PC-9 (cell line): ENCODE measurements around the gene EID3. TPM values are rescaled to one million over a fixed set of nuclear protein-coding genes. Genes with fewer than 3 reads are reported as not detected.

Experiments used
- BruUV-seq: library from RNA; stranded (reverse); fragments of 400-500 nt; replicated peaks from 2 replicates; lab custom pipeline; 2021; lab: Mats Ljungman, UMichigan
- CTCF ChIA-PET: fragments of 300-600 bp; sonication (Branson Sonifier 250); formaldehyde crosslinking; loops from one replicate; lab custom pipeline; 2022; ENCODE audit warnings: antibody characterized with exemption; lab: Charles Lee
- POLR2A ChIA-PET: fragments of 300-600 bp; sonication (Branson Sonifier 250); formaldehyde crosslinking; loops from one replicate; lab custom pipeline; 2022; ENCODE audit warnings: antibody characterized with exemption; ENCODE audit not compliant: unreplicated experiment; lab: Charles Lee
- DNase-seq, 2 experiments: peaks; one replicate each; pipeline versions ENCODE4 v3.0.0 to v3.0.0-alpha.2; 2015 to 2022; ENCODE audit warnings: mixed read lengths in 1 of 2
- H2AFZ ChIP-seq: fragments of 200-600 bp; sonication (generic); 2 replicates; pipeline ENCODE4 v1.8.1; 2017; ENCODE audit warnings: antibody characterized with exemption
- H3F3A ChIP-seq: fragments of 200-600 bp; sonication (generic); 2 replicates; pipeline ENCODE4 v1.8.1; 2017; ENCODE audit warnings: antibody characterized with exemption, mild to moderate bottlenecking, low read depth; ENCODE audit not compliant: insufficient read depth
- H3K27ac ChIP-seq: fragments of 200-600 bp; sonication (generic); 2 replicates; pipeline ENCODE4 v1.6.1; 2016; ENCODE audit warnings: mixed run types
- H3K27me3 ChIP-seq: fragments of 200-600 bp; sonication (generic); 2 replicates; pipeline ENCODE4 v1.6.1; 2016; ENCODE audit warnings: low read depth, mixed run types; ENCODE audit not compliant: insufficient read depth
- H3K36me3 ChIP-seq: fragments of 200-600 bp; sonication (generic); 2 replicates; pipeline ENCODE4 v1.6.1; 2016; ENCODE audit warnings: low read depth, mixed run types
- H3K4me1 ChIP-seq: fragments of 200-600 bp; sonication (generic); replicated peaks from 2 replicates; pipeline ENCODE4 v1.6.1; 2016; ENCODE audit warnings: mixed run types; ENCODE audit not compliant: insufficient read depth
- H3K4me2 ChIP-seq: fragments of 200-600 bp; sonication (generic); 2 replicates; pipeline ENCODE4 v1.6.1; 2017; ENCODE audit warnings: mixed run types
- H3K4me3 ChIP-seq: fragments of 200-600 bp; sonication (generic); 2 replicates; pipeline ENCODE4 v1.6.1; 2016; ENCODE audit warnings: mixed run types
- H3K79me2 ChIP-seq: fragments of 200-600 bp; sonication (generic); 2 replicates; pipeline ENCODE4 v1.6.1; 2017; ENCODE audit warnings: low read depth, mixed run types
- H3K9me2 ChIP-seq: fragments of 200-600 bp; sonication (generic); 2 replicates; pipeline ENCODE4 v1.8.1; 2017; ENCODE audit warnings: mild to moderate bottlenecking; ENCODE audit not compliant: insufficient read depth
- H3K9me3 ChIP-seq: fragments of 200-600 bp; sonication (generic); 2 replicates; pipeline ENCODE4 v1.8.1; 2016; ENCODE audit warnings: low read depth; ENCODE audit not compliant: insufficient read depth
- H4K20me1 ChIP-seq: fragments of 200-600 bp; sonication (generic); 2 replicates; pipeline ENCODE4 v1.8.1; 2017; ENCODE audit not compliant: insufficient read depth
- EZH2 ChIP-seq: fragments of 200-600 bp; sonication (generic); IDR thresholded peaks from 2 replicates; pipeline ENCODE4 v1.8.0; 2017; ENCODE audit warnings: antibody characterized with exemption, low read depth
- intact Hi-C: fragments of 100-400 bp; cut with micrococcal nuclease; formaldehyde crosslinking; loops from one replicate; pipeline ENCODE4 v1.10.0; 2022; ENCODE audit not compliant: unreplicated experiment
- total RNA-seq: library from RNA; stranded (reverse); gene quantifications from 2 replicates; pipeline ENCODE4 v1.2.3, GENCODE V29; 2021
- TF ChIP-seq, protein P1 (sequence below): fragments of 200-600 bp; sonication (generic); conservative IDR thresholded peaks from 2 replicates; pipeline ENCODE4 v1.6.1; 2017; ENCODE audit warnings: mixed run types, antibody characterized with exemption, mild to moderate bottlenecking, moderate library complexity

EID3 gene
- total RNA-seq, 1 experiment from 2014 or later, result 42.4 TPM

DNA sequence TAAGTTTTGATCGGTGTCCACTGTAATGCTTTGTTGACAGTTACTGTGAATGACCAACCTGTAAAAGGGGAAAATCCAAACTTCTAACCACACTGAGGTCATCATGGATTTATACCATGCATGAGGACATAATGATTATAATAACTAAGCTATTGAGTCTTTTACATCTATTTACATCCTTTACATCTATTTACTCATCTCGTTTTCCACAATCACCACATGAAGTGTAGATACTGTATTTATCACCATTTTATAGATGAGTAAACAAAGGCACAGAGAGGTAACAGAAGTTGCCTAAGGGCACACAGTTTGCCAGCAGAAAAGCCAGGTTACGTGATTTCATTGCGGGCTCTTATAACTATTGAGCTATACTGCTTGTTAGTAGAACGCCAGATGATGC, 27.9 kb upstream of the EID3 start:
- TF ChIP-seq, protein P1, sequence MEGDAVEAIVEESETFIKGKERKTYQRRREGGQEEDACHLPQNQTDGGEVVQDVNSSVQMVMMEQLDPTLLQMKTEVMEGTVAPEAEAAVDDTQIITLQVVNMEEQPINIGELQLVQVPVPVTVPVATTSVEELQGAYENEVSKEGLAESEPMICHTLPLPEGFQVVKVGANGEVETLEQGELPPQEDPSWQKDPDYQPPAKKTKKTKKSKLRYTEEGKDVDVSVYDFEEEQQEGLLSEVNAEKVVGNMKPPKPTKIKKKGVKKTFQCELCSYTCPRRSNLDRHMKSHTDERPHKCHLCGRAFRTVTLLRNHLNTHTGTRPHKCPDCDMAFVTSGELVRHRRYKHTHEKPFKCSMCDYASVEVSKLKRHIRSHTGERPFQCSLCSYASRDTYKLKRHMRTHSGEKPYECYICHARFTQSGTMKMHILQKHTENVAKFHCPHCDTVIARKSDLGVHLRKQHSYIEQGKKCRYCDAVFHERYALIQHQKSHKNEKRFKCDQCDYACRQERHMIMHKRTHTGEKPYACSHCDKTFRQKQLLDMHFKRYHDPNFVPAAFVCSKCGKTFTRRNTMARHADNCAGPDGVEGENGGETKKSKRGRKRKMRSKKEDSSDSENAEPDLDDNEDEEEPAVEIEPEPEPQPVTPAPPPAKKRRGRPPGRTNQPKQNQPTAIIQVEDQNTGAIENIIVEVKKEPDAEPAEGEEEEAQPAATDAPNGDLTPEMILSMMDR, result no peak
- no peak for TF ChIP-seq EZH2
- Histone ChIP-seq H3F3A (peaks cover 84% of the 10 kb centered on the region), H3K27ac (peak overlapping the region; percentile 99), H3K4me3 (peak overlapping the region; percentile 59; the same call in 1 of the 2 replicates), H3K27me3 (no peaks in the 10 kb centered on the region), H3K36me3 (peaks cover 10% of the 10 kb centered on the region), H3K4me1 (peaks cover 68% of the 10 kb centered on the region), H3K79me2 (peaks cover 64% of the 10 kb centered on the region), H4K20me1 (no peaks in the 10 kb centered on the region), H3K4me2 (peak overlapping the region; percentile 85), H3K9me2 (no peaks in the 10 kb centered on the region), H2AFZ (no peak overlapping the region), H3K9me3 (no peaks in the 10 kb centered on the region)
- no TSS peak for BruUV-seq
- intact Hi-C loops, result no loop called here
- CTCF ChIA-PET, result interaction anchor here (0.9 kb wide), 1 partner anchor 11 kb away, joined by 5 read pairs; no protein-coding TSS in a partner anchor
- POLR2A ChIA-PET, result interaction anchor here (0.6 to 3.5 kb wide), 4 partner anchors 9 to 20 kb away, joined by 3 to 41 read pairs (median 6); no protein-coding TSS in a partner anchor
- DNase-seq, result no peak

DNA sequence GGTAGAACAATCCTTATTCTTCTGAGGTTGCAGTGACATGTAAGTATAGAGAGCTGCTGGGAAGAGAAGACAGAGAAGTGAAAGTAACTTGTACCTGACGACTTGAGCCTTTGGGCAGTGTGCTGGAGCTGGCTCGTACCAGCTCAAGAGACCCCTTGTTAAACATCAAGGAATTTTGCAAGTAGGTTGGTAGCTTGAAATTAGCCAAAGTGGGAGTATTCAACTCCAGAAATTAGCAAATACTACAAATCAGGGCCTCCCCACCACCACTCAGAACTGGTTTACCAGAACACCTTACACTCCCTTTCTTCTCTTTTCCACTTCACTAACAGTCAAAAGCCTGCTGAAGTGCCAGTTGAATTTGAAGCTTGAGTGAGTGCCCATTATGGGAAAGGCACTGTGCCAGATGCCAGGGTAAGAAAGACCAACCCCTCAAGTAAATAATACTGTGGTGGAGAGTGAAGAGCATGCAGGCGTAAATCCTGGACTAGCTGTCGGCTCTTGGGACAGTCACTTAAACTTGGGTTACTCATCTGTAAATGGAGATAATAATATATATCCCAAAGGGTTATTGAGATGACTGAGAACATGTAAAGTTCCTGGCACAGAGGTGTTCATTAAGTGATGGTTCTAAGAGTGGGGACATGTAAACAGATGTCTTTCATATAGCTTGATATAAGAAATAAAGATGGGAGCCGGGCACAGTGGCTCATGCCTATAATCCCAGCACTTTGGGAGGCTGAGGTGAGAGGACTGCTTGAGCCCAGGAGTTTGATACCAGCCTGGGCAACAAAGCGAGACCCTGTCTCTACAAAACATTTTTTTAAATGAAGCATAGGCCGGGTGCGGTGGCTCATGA, 27.0 kb upstream of the EID3 start:
- Histone ChIP-seq H3F3A (peaks cover 87% of the 10 kb centered on the region), H2AFZ (no peak overlapping the region), H3K27me3 (no peaks in the 10 kb centered on the region), H3K4me2 (peak overlapping the region; percentile 85), H3K4me1 (peaks cover 75% of the 10 kb centered on the region), H3K4me3 (peak overlapping the region; percentile 59; the same call in 1 of the 2 replicates), H4K20me1 (no peaks in the 10 kb centered on the region), H3K36me3 (peaks cover 10% of the 10 kb centered on the region), H3K9me3 (no peaks in the 10 kb centered on the region), H3K79me2 (peaks cover 64% of the 10 kb centered on the region), H3K9me2 (no peaks in the 10 kb centered on the region), H3K27ac (peak overlapping the region; percentile 99)
- ChIA-PET CTCF (interaction anchor here (0.6 to 1.0 kb wide), 3 partner anchors 10 to 56 kb away, joined by 3 to 7 read pairs (median 5); no protein-coding TSS in a partner anchor), POLR2A (interaction anchor here (0.6 to 3.5 kb wide), 8 partner anchors 9 to 75 kb away, joined by 3 to 41 read pairs (median 7); no protein-coding TSS in a partner anchor)
- intact Hi-C loops, result loop anchor here (1.0 kb wide), 1 partner anchor 10 kb away; no protein-coding TSS in a partner anchor
- TF ChIP-seq, protein P1, result no peak
- TF ChIP-seq EZH2, result no peak
- no TSS peak for BruUV-seq
- DNase-seq, result peak in 1 of 2 experiments; percentile 90

DNA sequence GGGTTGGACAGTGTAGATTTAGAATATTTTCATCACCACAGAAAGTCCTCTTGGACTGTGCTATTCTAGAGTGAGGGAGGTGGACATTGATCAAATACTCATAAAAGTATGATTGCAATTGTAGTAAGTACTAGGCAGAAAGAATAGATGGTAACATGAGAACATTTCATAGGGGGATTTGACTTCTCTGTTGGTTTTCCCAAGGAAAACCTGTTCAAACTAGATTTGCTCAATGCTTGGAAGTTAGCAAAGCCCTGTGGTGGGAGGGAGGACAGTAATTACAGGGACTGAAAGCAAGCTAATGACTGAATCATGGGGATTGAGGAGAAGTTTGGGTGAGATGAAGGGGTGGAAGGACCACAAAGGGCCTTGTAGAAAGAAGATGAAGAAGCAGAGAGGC, 24.4 kb upstream of the EID3 start:
- DNase-seq, result peak in 1 of 2 experiments; percentile 54
- H2AFZ ChIP-seq, result no peak overlapping the region
- CTCF ChIA-PET, result no interaction called here

More for the DNA sequence above, 24.4 kb upstream of the EID3 start:
- intact Hi-C loops, result no loop called here
- Histone ChIP-seq H3K27me3 (no peaks in the 10 kb centered on the region), H3F3A (peaks cover 91% of the 10 kb centered on the region), H3K9me2 (no peaks in the 10 kb centered on the region), H3K27ac (peak overlapping the region; percentile 99), H3K4me1 (peaks cover 96% of the 10 kb centered on the region), H3K9me3 (no peaks in the 10 kb centered on the region), H3K4me3 (peak overlapping the region; percentile 59), H3K4me2 (peak overlapping the region; percentile 85), H3K36me3 (no peaks in the 10 kb centered on the region), H3K79me2 (peaks cover 73% of the 10 kb centered on the region), H4K20me1 (no peaks in the 10 kb centered on the region)
- TF ChIP-seq EZH2, result no peak
- TF ChIP-seq, protein P1, result no peak
- POLR2A ChIA-PET, result interaction anchor here (0.9 to 1.1 kb wide), 2 partner anchors 9 to 474 kb away, joined by 3 to 5 read pairs; no protein-coding TSS in a partner anchor
- no TSS peak for BruUV-seq
